Type B pancreatic cell (in vitro differentiated cells): Measurements from ENCODE around the gene DUSP22. TPM values are rescaled to one million over a fixed set of nuclear protein-coding genes. Genes with fewer than 3 reads are reported as not detected.

ENCODE experiments used
- DNase-seq: peaks from one replicate; pipeline ENCODE4 v3.0.0; 2021; ENCODE audit warnings: mixed read lengths; ENCODE audit not compliant: unreplicated experiment; ENCODE audit errors: extremely low spot score
- H3K27ac Mint-ChIP-seq: 2 replicates; pipeline ENCODE4 v1.8.0; 2021; ENCODE audit warnings: mild to moderate bottlenecking, mixed read lengths
- H3K27me3 Mint-ChIP-seq: 2 replicates; pipeline ENCODE4 v1.8.0; 2021; ENCODE audit warnings: mixed read lengths
- H3K36me3 Mint-ChIP-seq: 2 replicates; pipeline ENCODE4 v1.8.0; 2021; ENCODE audit warnings: mixed read lengths
- H3K4me1 Mint-ChIP-seq: one replicate; pipeline ENCODE4 v1.8.0; 2021; ENCODE audit warnings: mixed read lengths; ENCODE audit not compliant: unreplicated experiment
- H3K4me3 Mint-ChIP-seq: 2 replicates; pipeline ENCODE4 v1.8.0; 2021; ENCODE audit warnings: mild to moderate bottlenecking, mixed read lengths
- H3K9me3 Mint-ChIP-seq: 2 replicates; pipeline ENCODE4 v1.8.0; 2021; ENCODE audit warnings: mixed read lengths
- total RNA-seq: library from RNA; stranded (reverse); gene quantifications from 2 replicates; pipeline ENCODE4 v1.2.1, GENCODE V29; 2021; ENCODE audit warnings: low replicate concordance
- TF ChIP-seq, protein P1 (sequence below): fragments of 200-600 bp; sonication (generic); conservative IDR thresholded peaks from 2 replicates; pipeline ENCODE4 v1.5.0; 2021; ENCODE audit warnings: antibody characterized with exemption, mild to moderate bottlenecking

Gene DUSP22
- total RNA-seq, 1 donor from 2014 or later = 25.0 TPM

- DNase-seq = no peak
- TF ChIP-seq, protein P1, sequence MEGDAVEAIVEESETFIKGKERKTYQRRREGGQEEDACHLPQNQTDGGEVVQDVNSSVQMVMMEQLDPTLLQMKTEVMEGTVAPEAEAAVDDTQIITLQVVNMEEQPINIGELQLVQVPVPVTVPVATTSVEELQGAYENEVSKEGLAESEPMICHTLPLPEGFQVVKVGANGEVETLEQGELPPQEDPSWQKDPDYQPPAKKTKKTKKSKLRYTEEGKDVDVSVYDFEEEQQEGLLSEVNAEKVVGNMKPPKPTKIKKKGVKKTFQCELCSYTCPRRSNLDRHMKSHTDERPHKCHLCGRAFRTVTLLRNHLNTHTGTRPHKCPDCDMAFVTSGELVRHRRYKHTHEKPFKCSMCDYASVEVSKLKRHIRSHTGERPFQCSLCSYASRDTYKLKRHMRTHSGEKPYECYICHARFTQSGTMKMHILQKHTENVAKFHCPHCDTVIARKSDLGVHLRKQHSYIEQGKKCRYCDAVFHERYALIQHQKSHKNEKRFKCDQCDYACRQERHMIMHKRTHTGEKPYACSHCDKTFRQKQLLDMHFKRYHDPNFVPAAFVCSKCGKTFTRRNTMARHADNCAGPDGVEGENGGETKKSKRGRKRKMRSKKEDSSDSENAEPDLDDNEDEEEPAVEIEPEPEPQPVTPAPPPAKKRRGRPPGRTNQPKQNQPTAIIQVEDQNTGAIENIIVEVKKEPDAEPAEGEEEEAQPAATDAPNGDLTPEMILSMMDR = no peak
- Mint-ChIP-seq H3K9me3 (no peaks in the 10 kb centered on the region), H3K36me3 (no peaks in the 10 kb centered on the region), H3K4me3 (no peak overlapping the region), H3K27ac (no peak overlapping the region), H3K27me3 (peaks cover 89% of the 10 kb centered on the region), H3K4me1 (peaks cover 5% of the 10 kb centered on the region)
Measured at GRCh38 chr6:397604-398003, 105.3 kb downstream of the DUSP22 start.

DNA sequence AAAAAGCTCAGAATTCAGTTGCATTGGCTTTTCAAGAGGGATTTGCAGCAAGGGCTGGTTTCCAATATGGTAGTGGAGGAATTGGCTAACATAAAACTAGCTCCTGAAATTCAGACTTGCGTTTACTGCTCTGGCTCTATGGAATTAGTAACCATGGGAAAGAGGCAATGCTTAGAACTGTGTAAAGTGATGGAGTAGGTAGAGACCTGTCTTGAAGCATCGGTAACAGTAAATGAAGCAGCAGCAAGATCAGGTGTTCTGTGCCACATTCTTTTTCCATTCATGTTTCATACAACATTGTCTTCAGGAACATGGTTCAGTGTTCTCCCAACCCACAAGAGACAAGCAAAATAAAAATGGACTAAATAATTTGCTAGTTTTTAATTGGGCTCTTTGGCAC lies 105.8 kb downstream of the DUSP22 start:
- H3K36me3 Mint-ChIP-seq = no peaks in the 10 kb centered on the region
- peaks cover 5% of the 10 kb centered on the region for H3K4me1 Mint-ChIP-seq
- TF ChIP-seq, protein P1 = no peak
- peaks cover 85% of the 10 kb centered on the region for H3K27me3 Mint-ChIP-seq
- no peak for DNase-seq
- no peak overlapping the region for H3K27ac Mint-ChIP-seq
- H3K4me3 Mint-ChIP-seq = no peak overlapping the region
- H3K9me3 Mint-ChIP-seq = no peaks in the 10 kb centered on the region

- no peaks in the 10 kb centered on the region for H3K36me3 Mint-ChIP-seq
Measured at GRCh38 chr6:398558-399078, 106.3 kb downstream of the DUSP22 start.

GRCh38 chr6:399785-400534 lies 107.7 kb downstream of the DUSP22 start:
- DNase-seq = no peak
- Mint-ChIP-seq H3K9me3 (no peaks in the 10 kb centered on the region), H3K36me3 (no peaks in the 10 kb centered on the region), H3K27me3 (peaks cover 86% of the 10 kb centered on the region), H3K27ac (no peak overlapping the region), H3K4me1 (no peaks in the 10 kb centered on the region), H3K4me3 (no peak overlapping the region)
- TF ChIP-seq, protein P1 = no peak

More at GRCh38 chr6:398558-399078, 106.3 kb downstream of the DUSP22 start:
- no peak for DNase-seq
- Mint-ChIP-seq H3K27me3 (peaks cover 86% of the 10 kb centered on the region), H3K27ac (no peak overlapping the region), H3K4me1 (peaks cover 4% of the 10 kb centered on the region), H3K9me3 (no peaks in the 10 kb centered on the region), H3K4me3 (no peak overlapping the region)
- TF ChIP-seq, protein P1 = no peak

- H3K4me1 Mint-ChIP-seq = no peaks in the 10 kb centered on the region
- H3K27ac Mint-ChIP-seq = no peak overlapping the region
- H3K27me3 Mint-ChIP-seq = peaks cover 80% of the 10 kb centered on the region
- H3K4me3 Mint-ChIP-seq = no peak overlapping the region
- DNase-seq = no peak
- H3K9me3 Mint-ChIP-seq = no peaks in the 10 kb centered on the region
- TF ChIP-seq, protein P1 = no peak
- H3K36me3 Mint-ChIP-seq = no peaks in the 10 kb centered on the region
Measured at GRCh38 chr6:400815-401214, 108.5 kb downstream of the DUSP22 start.

Other genes starting within 250 kb of the DUSP22 start
- gene IRF4, start 99.3 kb downstream of the DUSP22 start, total RNA-seq = 1.7 TPM in 1 of 2 replicates, not detected in the other